ENCODE results near the gene CRELD2. TPM values are rescaled to one million over a fixed set of nuclear protein-coding genes. Genes with fewer than 3 reads are reported as not detected.

Gene CRELD2
- total RNA-seq, 1 donor from 2014 or later: 43.8 TPM

DNA sequence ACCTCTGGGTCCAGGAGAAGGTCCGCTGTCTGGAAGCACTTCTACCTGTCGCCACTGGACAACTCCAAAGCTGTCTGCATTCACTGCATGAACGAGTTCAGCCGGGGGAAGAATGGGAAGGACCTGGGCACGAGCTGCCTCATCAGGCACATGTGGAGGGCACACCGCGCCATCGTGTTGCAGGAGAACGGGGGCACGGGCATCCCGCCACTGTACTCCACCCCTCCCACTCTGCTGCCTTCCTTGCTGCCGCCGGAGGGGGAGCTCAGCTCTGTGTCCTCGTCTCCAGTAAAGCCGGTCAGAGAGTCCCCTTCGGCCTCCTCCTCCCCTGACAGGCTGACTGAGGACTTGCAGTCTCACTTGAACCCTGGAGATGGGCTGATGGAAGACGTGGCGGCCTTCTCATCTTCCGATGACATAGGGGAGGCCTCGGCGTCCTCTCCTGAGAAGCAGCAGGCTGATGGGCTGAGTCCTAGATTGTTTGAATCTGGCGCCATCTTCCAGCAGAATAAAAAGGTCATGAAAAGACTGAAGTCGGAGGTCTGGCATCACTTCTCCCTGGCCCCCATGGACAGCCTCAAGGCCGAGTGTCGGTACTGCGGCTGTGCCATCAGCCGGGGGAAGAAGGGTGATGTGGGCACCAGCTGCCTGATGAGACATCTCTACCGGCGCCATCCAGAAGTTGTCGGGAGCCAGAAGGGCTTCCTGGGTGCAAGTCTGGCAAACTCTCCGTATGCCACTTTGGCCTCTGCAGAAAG is 33.8 kb upstream of the CRELD2 start:
- no peaks in the 10 kb centered on the region for H3K9me3 Mint-ChIP-seq
- H3K36me3 Mint-ChIP-seq (ENCODE audit: low read depth): peaks cover 74% of the 10 kb centered on the region
- H3K4me1 Mint-ChIP-seq: peaks cover 15% of the 10 kb centered on the region
- H3K4me3 Mint-ChIP-seq: no peak overlapping the region
- H3K27ac Mint-ChIP-seq (ENCODE audit: unreplicated experiment): no peak overlapping the region
- H3K27me3 Mint-ChIP-seq (ENCODE audit: low read depth): no peaks in the 10 kb centered on the region
- no peak for DNase-seq (ENCODE audit: low read depth, low spot score)
- no peak for TF ChIP-seq CTCF (conservative IDR thresholded peaks at IDR 0.05)

GRCh38 chr22:49885281-49885680 is 33.2 kb upstream of the CRELD2 start:
- H3K27ac Mint-ChIP-seq (ENCODE audit: unreplicated experiment): no peak overlapping the region
- no peak overlapping the region for H3K4me3 Mint-ChIP-seq
- peaks cover 9% of the 10 kb centered on the region for H3K4me1 Mint-ChIP-seq
- DNase-seq (ENCODE audit: low read depth, low spot score): no peak
- no peak for TF ChIP-seq CTCF (conservative IDR thresholded peaks at IDR 0.05)
- H3K9me3 Mint-ChIP-seq: no peaks in the 10 kb centered on the region
- peaks cover 75% of the 10 kb centered on the region for H3K36me3 Mint-ChIP-seq (ENCODE audit: low read depth)
- no peaks in the 10 kb centered on the region for H3K27me3 Mint-ChIP-seq (ENCODE audit: low read depth)

DNA sequence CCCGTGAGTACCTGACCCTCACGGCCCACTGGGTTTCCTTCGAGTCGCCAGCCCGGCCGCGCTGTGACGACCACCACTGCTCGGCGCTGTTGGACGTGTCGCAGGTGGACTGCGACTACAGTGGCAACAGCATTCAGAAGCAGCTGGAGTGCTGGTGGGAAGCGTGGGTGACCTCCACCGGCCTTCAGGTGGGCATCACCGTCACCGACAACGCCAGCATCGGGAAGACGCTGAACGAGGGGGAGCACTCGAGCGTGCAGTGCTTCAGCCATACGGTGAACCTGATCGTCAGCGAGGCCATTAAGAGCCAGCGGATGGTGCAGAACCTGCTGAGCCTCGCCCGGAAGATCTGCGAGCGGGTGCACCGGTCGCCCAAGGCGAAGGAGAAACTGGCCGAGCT is 32.6 kb upstream of the CRELD2 start:
- no peak for TF ChIP-seq CTCF (conservative IDR thresholded peaks at IDR 0.05)
- H3K9me3 Mint-ChIP-seq: no peaks in the 10 kb centered on the region
- no peaks in the 10 kb centered on the region for H3K27me3 Mint-ChIP-seq (ENCODE audit: low read depth)
- no peak for DNase-seq (ENCODE audit: low read depth, low spot score)
- no peak overlapping the region for H3K27ac Mint-ChIP-seq (ENCODE audit: unreplicated experiment)
- no peak overlapping the region for H3K4me3 Mint-ChIP-seq
- peaks cover 6% of the 10 kb centered on the region for H3K4me1 Mint-ChIP-seq
- peaks cover 77% of the 10 kb centered on the region for H3K36me3 Mint-ChIP-seq (ENCODE audit: low read depth)

DNA sequence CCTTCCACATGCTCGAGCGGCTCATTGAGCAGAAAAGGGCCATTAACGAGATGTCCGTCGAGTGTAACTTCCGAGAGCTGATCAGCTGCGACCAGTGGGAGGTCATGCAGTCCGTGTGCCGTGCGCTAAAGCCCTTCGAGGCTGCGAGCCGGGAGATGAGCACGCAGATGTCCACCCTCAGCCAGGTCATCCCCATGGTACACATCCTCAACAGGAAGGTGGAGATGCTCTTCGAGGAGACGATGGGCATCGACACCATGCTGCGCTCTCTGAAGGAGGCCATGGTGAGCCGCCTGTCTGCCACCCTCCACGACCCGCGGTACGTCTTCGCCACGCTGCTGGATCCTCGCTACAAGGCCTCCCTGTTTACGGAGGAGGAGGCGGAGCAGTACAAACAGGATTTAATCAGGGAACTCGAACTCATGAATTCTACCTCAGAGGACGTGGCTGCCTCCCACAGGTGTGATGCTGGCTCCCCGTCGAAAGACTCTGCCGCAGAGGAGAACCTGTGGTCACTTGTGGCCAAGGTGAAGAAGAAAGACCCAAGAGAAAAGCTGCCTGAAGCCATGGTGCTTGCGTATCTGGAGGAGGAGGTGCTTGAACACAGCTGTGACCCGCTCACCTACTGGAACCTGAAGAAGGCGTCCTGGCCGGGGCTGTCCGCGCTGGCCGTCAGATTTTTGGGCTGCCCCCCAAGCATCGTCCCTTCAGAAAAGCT is 31.9 kb upstream of the CRELD2 start:
- Mint-ChIP-seq H3K9me3 (no peaks in the 10 kb centered on the region), H3K4me1 (peaks cover 6% of the 10 kb centered on the region), H3K4me3 (no peak overlapping the region), H3K27me3 (ENCODE audit: low read depth) (no peaks in the 10 kb centered on the region), H3K27ac (ENCODE audit: unreplicated experiment) (no peak overlapping the region), H3K36me3 (ENCODE audit: low read depth) (peaks cover 83% of the 10 kb centered on the region)
- DNase-seq (ENCODE audit: low read depth, low spot score): no peak
- TF ChIP-seq CTCF (conservative IDR thresholded peaks at IDR 0.05): no peak

GRCh38 chr22:49887064-49887451 is 31.4 kb upstream of the CRELD2 start:
- Mint-ChIP-seq H3K4me1 (peaks cover 6% of the 10 kb centered on the region), H3K36me3 (ENCODE audit: low read depth) (peaks cover 82% of the 10 kb centered on the region), H3K9me3 (no peaks in the 10 kb centered on the region), H3K4me3 (no peak overlapping the region), H3K27me3 (ENCODE audit: low read depth) (no peaks in the 10 kb centered on the region), H3K27ac (ENCODE audit: unreplicated experiment) (no peak overlapping the region)
- TF ChIP-seq CTCF (conservative IDR thresholded peaks at IDR 0.05): no peak
- no peak for DNase-seq (ENCODE audit: low read depth, low spot score)

Data from neural crest cell (in vitro differentiated cells).